Vagina (tissue), 2 donors: ENCODE data around the gene CRHR1. TPM values are rescaled to one million over a fixed set of nuclear protein-coding genes. Genes with fewer than 3 reads are reported as not detected.

ENCODE experiments used
- DNase-seq, 2 donors: peaks; one replicate each; pipeline ENCODE4 v3.0.0-alpha.2; 2017; ENCODE audit errors: extremely low spot score in 2 of 2
- H3K27ac ChIP-seq: fragments of 200-600 bp; sonication (generic); one replicate; pipeline ENCODE4 v1.5.1; 2019
- H3K27me3 ChIP-seq: fragments of 200-600 bp; sonication (generic); one replicate; pipeline ENCODE4 v1.5.1; 2019
- H3K36me3 ChIP-seq, 2 donors: fragments of 200-600 bp; sonication (generic); one replicate each; pipeline ENCODE4 v1.5.1; 2017 to 2019
- H3K4me1 ChIP-seq: fragments of 200-600 bp; sonication (generic); one replicate; pipeline ENCODE4 v1.5.1; 2019
- H3K4me3 ChIP-seq, 2 donors: fragments of 200-600 bp; sonication (generic); 1 replicate in 1 of 2; 2 replicates in 1 of 2; pipeline ENCODE4 v1.5.1; 2016 to 2019
- H3K9me3 ChIP-seq: fragments of 200-600 bp; sonication (generic); one replicate; pipeline ENCODE4 v1.5.1; 2019
- CTCF ChIP-seq, 3 experiments: fragments of 450-650 bp in 2 of 3; fragments of 200-600 bp in 1 of 3; sonication (generic) in 1 of 3; IDR thresholded peaks; one replicate each; pipeline ENCODE4 v1.5.1; 2017 to 2019; ENCODE audit warnings: antibody characterized with exemption in 3 of 3, mild to moderate bottlenecking in 2 of 3, moderate library complexity in 2 of 3
- POLR2A ChIP-seq, 2 donors: fragments of 450-650 bp; IDR thresholded peaks; one replicate each; pipeline ENCODE4 v1.6.1; 2017; ENCODE audit warnings: antibody characterized with exemption in 2 of 2, mild to moderate bottlenecking in 2 of 2, moderate library complexity in 2 of 2
- POLR2AphosphoS5 ChIP-seq, 2 donors: sonication (generic); formaldehyde crosslinking; IDR thresholded peaks; one replicate each; pipeline ENCODE4 v1.9.0; 2017; ENCODE audit warnings: antibody characterized with exemption in 2 of 2, mild to moderate bottlenecking in 2 of 2, low read depth in 1 of 2; ENCODE audit not compliant: insufficient read depth in 1 of 2
- intact Hi-C: fragments of 100-400 bp; cut with DNase I; formaldehyde crosslinking; loops from one replicate; pipeline ENCODE4 v1.15.1; 2023
- total RNA-seq: library from RNA; depleted of rRNA; stranded (reverse); fragments of >200 nt; gene quantifications from one replicate; pipeline ENCODE4 v1.2.3, GENCODE V29; 2016

CRHR1 gene
- total RNA-seq, 1 donor from 2014 or later, result 4.2 TPM

- no peak overlapping the region for H3K27ac ChIP-seq
- TF ChIP-seq POLR2AphosphoS5 (IDR thresholded peaks at IDR 0.05; ENCODE audit: insufficient read depth in 1 of 2, low read depth in 1 of 2) (no peak), CTCF (IDR thresholded peaks at IDR 0.05) (no peak), POLR2A (IDR thresholded peaks at IDR 0.05) (no peak)
- no peaks in the 10 kb centered on the region for H3K27me3 ChIP-seq
- no peaks in the 10 kb centered on the region for H3K36me3 ChIP-seq
- no peak overlapping the region for H3K4me3 ChIP-seq
- intact Hi-C loops, result loop anchor here (5.0 kb wide), 1 partner anchor 195 kb away; no protein-coding TSS in a partner anchor
- no peaks in the 10 kb centered on the region for H3K4me1 ChIP-seq
- no peaks in the 10 kb centered on the region for H3K9me3 ChIP-seq
- DNase-seq, result no peak
Measured at GRCh38 chr17:45837603-45838002, 53.5 kb downstream of the CRHR1 start.

GRCh38 chr17:45838751-45839295, 54.7 kb downstream of the CRHR1 start:
- intact Hi-C loops, result loop anchor here (5.0 kb wide), 1 partner anchor 197 kb away; no protein-coding TSS in a partner anchor
- Histone ChIP-seq H3K4me3 (no peak overlapping the region), H3K27me3 (no peaks in the 10 kb centered on the region), H3K27ac (no peak overlapping the region), H3K9me3 (no peaks in the 10 kb centered on the region), H3K4me1 (no peaks in the 10 kb centered on the region), H3K36me3 (no peaks in the 10 kb centered on the region)
- no peak for DNase-seq
- TF ChIP-seq POLR2AphosphoS5 (IDR thresholded peaks at IDR 0.05; ENCODE audit: insufficient read depth in 1 of 2, low read depth in 1 of 2), result no peak
- TF ChIP-seq CTCF (IDR thresholded peaks at IDR 0.05), result no peak
- no peak for TF ChIP-seq POLR2A (IDR thresholded peaks at IDR 0.05)

GRCh38 chr17:45839442-45839841, 55.3 kb downstream of the CRHR1 start:
- H3K4me1 ChIP-seq, result no peaks in the 10 kb centered on the region
- intact Hi-C loops, result loop anchor here (5.0 kb wide), 1 partner anchor 197 kb away; no protein-coding TSS in a partner anchor
- no peaks in the 10 kb centered on the region for H3K9me3 ChIP-seq
- H3K36me3 ChIP-seq, result no peaks in the 10 kb centered on the region
- H3K27ac ChIP-seq, result no peak overlapping the region
- no peak overlapping the region for H3K4me3 ChIP-seq
- H3K27me3 ChIP-seq, result no peaks in the 10 kb centered on the region
- TF ChIP-seq POLR2A (IDR thresholded peaks at IDR 0.05), result no peak
- no peak for TF ChIP-seq CTCF (IDR thresholded peaks at IDR 0.05)
- TF ChIP-seq POLR2AphosphoS5 (IDR thresholded peaks at IDR 0.05; ENCODE audit: insufficient read depth in 1 of 2, low read depth in 1 of 2), result no peak
- no peak for DNase-seq

GRCh38 chr17:45841186-45841585, 57.1 kb downstream of the CRHR1 start:
- H3K9me3 ChIP-seq, result no peaks in the 10 kb centered on the region
- no peak overlapping the region for H3K27ac ChIP-seq
- no peak for TF ChIP-seq CTCF (IDR thresholded peaks at IDR 0.05)
- no peak for TF ChIP-seq POLR2A (IDR thresholded peaks at IDR 0.05)
- no peak for TF ChIP-seq POLR2AphosphoS5 (IDR thresholded peaks at IDR 0.05; ENCODE audit: insufficient read depth in 1 of 2, low read depth in 1 of 2)
- no peak overlapping the region for H3K4me3 ChIP-seq
- no peak for DNase-seq
- no peaks in the 10 kb centered on the region for H3K27me3 ChIP-seq
- H3K36me3 ChIP-seq, result no peaks in the 10 kb centered on the region
- H3K4me1 ChIP-seq, result no peaks in the 10 kb centered on the region
- intact Hi-C loops, result no loop called here

GRCh38 chr17:45841883-45842525, 57.9 kb downstream of the CRHR1 start:
- intact Hi-C loops, result no loop called here
- DNase-seq, result no peak
- no peaks in the 10 kb centered on the region for H3K4me1 ChIP-seq
- no peaks in the 10 kb centered on the region for H3K36me3 ChIP-seq
- TF ChIP-seq POLR2A (IDR thresholded peaks at IDR 0.05) (no peak), POLR2AphosphoS5 (IDR thresholded peaks at IDR 0.05; ENCODE audit: insufficient read depth in 1 of 2, low read depth in 1 of 2) (no peak), CTCF (IDR thresholded peaks at IDR 0.05) (no peak)
- no peak overlapping the region for H3K4me3 ChIP-seq
- H3K9me3 ChIP-seq, result no peaks in the 10 kb centered on the region
- no peak overlapping the region for H3K27ac ChIP-seq
- H3K27me3 ChIP-seq, result no peaks in the 10 kb centered on the region
